Activated CD4-positive, alpha-beta T cell treated with anti-CD3 and anti-CD28 coated beads for 36 hours (primary cell): Measurements from ENCODE around the gene C19orf44. TPM values are rescaled to one million over a fixed set of nuclear protein-coding genes. Genes with fewer than 3 reads are reported as not detected.

ENCODE experiments used
- ATAC-seq: fragments of 200-7000 bp; cut with Tn5 transposase; one replicate; pipeline ENCODE4 v1.10.0; 2021; ENCODE audit warnings: mild to moderate bottlenecking, moderate library complexity
- CTCF ChIA-PET: fragments of 350-600 bp; sonication (Branson Sonifier 250); formaldehyde crosslinking; loops from one replicate; lab custom pipeline; 2021; ENCODE audit warnings: antibody characterized with exemption; lab: Charles Lee
- POLR2A ChIA-PET: fragments of 350-600 bp; sonication (Branson Sonifier 250); formaldehyde crosslinking; loops from one replicate; lab custom pipeline; 2021; ENCODE audit warnings: antibody characterized with exemption, inconsistent platforms; lab: Charles Lee
- DNase-seq: peaks from one replicate; pipeline ENCODE4 v3.0.0-alpha.2; 2020
- H3K27ac Mint-ChIP-seq: one replicate; pipeline ENCODE4 v1.8.0; 2021; ENCODE audit warnings: mixed read lengths
- H3K27me3 Mint-ChIP-seq: one replicate; pipeline ENCODE4 v1.8.0; 2021; ENCODE audit warnings: mixed read lengths
- H3K36me3 Mint-ChIP-seq: one replicate; pipeline ENCODE4 v1.8.0; 2021; ENCODE audit warnings: low read depth, mixed read lengths
- H3K4me1 Mint-ChIP-seq: one replicate; pipeline ENCODE4 v1.8.0; 2021; ENCODE audit warnings: mixed read lengths
- H3K4me3 Mint-ChIP-seq: one replicate; pipeline ENCODE4 v1.8.0; 2021; ENCODE audit warnings: mild to moderate bottlenecking, moderate library complexity, mixed read lengths
- H3K9me3 Mint-ChIP-seq: one replicate; pipeline ENCODE4 v1.8.0; 2021; ENCODE audit warnings: low read depth, mixed read lengths
- intact Hi-C, 2 experiments: fragments of 100-400 bp; cut with DNase I in 1 of 2; cut with micrococcal nuclease in 1 of 2; formaldehyde crosslinking; loops; one replicate each; pipeline versions ENCODE4 v1.14.2 to v1.15.1; 2022 to 2024; cut with DNase I, micrococcal nuclease
- total RNA-seq, 2 experiments: library from RNA; stranded (reverse); gene quantifications; one replicate each; pipeline ENCODE4 v1.2.3, GENCODE V29; 2021

Gene C19orf44
- total RNA-seq, 2 experiments from 2014 or later = 2.9 to 4.0 TPM

DNA sequence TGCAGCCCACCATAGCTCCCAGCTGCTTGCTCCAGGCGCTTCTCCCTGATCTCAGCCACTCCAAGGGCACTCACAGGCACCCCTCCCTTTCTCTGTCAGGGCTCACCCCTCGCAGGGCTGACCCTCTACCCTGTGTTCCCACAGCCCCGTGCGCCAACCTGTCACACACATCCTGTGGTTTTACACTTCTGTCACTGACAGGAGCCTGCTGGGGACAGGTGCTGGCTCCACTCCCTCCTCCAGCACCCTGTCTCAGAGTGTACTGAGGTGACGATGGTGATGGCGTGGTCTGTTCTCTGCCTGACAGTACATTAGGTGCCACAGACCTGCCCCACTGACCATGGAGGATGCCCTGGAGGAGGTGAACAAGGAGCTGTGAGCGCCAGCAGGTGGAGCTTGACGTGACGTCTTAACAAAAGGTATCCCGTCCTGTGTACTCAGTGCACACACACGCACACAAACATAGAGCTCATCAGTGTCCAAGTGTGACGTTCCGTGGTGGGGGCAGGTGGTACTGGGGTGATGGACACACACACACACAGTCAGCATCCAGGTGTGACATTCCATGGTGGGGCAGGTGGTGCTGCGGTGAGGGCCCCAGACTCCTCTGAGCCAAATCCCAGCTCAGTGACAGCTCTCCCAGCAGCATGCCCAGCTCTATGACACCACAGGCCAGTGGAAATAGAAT is 20.9 kb downstream of the C19orf44 start:
- Mint-ChIP-seq H3K36me3 (peaks cover 36% of the 10 kb centered on the region), H3K4me1 (no peaks in the 10 kb centered on the region), H3K9me3 (no peaks in the 10 kb centered on the region), H3K4me3 (no peak overlapping the region), H3K27ac (no peak overlapping the region), H3K27me3 (no peaks in the 10 kb centered on the region)
- intact Hi-C loops = no loop called here
- ATAC-seq (no peak), DNase-seq (no peak)
- ChIA-PET CTCF (interaction anchor here (0.6 to 1.3 kb wide), 5 partner anchors 24 to 764 kb away, joined by 3 to 4 read pairs (median 3); no protein-coding TSS in a partner anchor), POLR2A (interaction anchor here (0.7 to 1.6 kb wide), 3 partner anchors 21 to 110 kb away, joined by 3 to 4 read pairs (median 3); partner anchors contain the start of genes C19orf44 and CALR3)

DNA sequence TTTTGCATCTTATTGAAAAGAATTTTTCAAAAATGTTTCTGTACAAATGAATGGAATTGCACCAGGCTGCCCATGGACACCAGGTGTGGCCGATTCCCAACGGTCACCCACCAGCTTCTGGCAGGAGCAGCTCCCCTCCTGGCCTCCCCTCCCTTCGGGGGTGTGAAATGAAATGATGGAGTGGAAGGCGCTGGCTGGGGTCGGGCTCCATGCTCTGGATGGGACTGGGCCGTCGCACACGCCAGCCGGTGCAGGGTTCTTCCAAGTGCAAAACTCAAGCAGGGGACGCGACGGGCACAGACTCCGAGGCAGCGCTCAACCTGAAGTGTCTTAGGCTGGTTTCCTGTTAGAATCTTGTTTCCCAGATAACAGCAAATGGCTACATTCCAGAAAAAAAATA is 21.9 kb downstream of the C19orf44 start:
- ATAC-seq (no peak), DNase-seq (no peak)
- Mint-ChIP-seq H3K27ac (no peak overlapping the region), H3K27me3 (no peaks in the 10 kb centered on the region), H3K4me3 (no peak overlapping the region), H3K36me3 (peaks cover 42% of the 10 kb centered on the region), H3K4me1 (no peaks in the 10 kb centered on the region), H3K9me3 (no peaks in the 10 kb centered on the region)
- CTCF ChIA-PET = interaction anchor here (1.3 kb wide), 1 partner anchor 76 kb away, joined by 4 read pairs; no protein-coding TSS in a partner anchor
- intact Hi-C loops = no loop called here
- POLR2A ChIA-PET = interaction anchor here (1.6 kb wide), 1 partner anchor 22 kb away, joined by 3 read pairs; the partner anchor contains the start of genes C19orf44 and CALR3

DNA sequence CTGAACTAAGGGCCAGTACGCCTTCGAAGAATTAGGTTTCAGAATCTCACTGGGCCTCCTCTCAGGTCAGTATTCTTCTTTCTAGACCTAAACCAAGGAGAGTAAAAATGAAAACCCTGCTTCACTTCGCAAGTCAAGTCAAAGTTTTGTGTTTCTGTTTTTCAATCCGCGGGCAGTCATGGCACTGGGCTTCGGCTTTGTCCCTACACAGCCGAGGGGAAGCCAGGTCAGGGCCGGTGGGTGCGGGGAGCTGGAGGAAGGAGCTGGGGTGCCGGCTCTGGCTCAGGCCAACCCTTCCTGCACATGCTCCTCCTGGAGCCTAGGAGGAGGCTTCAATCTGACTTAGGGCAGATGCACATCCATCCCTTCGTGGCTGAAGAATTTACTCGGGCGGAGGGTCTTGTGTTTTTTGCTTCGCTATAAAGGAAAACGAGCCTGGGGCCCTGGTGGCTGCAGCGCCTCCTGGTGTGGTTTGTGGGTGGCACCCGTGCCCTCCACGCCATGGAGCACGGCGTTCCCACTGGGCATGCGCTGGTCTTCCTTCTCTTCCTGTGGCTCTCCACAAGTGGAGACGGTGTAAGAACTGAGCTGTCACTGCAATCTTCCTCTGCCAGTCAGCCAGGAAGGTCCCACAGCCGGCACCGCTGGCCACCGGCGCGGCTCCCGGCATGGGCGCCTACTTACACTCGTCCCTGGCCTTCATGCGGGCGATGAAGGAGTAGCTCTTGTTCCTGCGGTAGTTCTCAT is 22.5 kb downstream of the C19orf44 start:
- peaks cover 47% of the 10 kb centered on the region for H3K36me3 Mint-ChIP-seq
- no peak overlapping the region for H3K4me3 Mint-ChIP-seq
- H3K9me3 Mint-ChIP-seq = no peaks in the 10 kb centered on the region
- intact Hi-C loops = no loop called here
- no peak for DNase-seq
- no peaks in the 10 kb centered on the region for H3K4me1 Mint-ChIP-seq
- ChIA-PET CTCF (interaction anchor here (0.7 kb wide), 1 partner anchor 126 kb away, joined by 3 read pairs; no protein-coding TSS in a partner anchor), POLR2A (interaction anchor here (1.6 kb wide), 1 partner anchor 23 kb away, joined by 3 read pairs; the partner anchor contains the start of genes C19orf44 and CALR3)
- no peak overlapping the region for H3K27ac Mint-ChIP-seq
- no peak for ATAC-seq
- no peaks in the 10 kb centered on the region for H3K27me3 Mint-ChIP-seq

DNA sequence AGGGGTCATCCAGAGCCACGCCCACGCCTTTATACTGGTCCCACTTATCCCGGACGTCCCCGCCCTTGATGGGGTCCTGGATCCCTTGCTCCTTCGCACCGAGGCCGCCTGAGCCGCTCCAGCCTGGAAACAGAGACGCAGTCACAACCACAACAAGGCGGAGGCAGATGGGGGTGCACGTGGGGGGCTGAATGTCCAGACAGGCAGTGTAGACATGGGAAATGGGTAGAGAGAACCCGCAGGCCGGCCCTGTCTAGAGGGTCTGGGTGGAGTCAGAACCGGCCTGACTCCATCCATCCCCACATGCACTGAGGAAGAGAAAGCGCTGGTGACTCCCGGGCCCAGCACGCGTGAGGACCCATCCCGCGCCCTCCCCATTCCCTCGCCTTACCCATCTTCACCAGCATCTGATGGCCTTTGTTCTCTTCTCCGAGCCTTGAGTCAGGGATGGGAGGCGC is 23.1 kb downstream of the C19orf44 start:
- H3K4me1 Mint-ChIP-seq = no peaks in the 10 kb centered on the region

DNA sequence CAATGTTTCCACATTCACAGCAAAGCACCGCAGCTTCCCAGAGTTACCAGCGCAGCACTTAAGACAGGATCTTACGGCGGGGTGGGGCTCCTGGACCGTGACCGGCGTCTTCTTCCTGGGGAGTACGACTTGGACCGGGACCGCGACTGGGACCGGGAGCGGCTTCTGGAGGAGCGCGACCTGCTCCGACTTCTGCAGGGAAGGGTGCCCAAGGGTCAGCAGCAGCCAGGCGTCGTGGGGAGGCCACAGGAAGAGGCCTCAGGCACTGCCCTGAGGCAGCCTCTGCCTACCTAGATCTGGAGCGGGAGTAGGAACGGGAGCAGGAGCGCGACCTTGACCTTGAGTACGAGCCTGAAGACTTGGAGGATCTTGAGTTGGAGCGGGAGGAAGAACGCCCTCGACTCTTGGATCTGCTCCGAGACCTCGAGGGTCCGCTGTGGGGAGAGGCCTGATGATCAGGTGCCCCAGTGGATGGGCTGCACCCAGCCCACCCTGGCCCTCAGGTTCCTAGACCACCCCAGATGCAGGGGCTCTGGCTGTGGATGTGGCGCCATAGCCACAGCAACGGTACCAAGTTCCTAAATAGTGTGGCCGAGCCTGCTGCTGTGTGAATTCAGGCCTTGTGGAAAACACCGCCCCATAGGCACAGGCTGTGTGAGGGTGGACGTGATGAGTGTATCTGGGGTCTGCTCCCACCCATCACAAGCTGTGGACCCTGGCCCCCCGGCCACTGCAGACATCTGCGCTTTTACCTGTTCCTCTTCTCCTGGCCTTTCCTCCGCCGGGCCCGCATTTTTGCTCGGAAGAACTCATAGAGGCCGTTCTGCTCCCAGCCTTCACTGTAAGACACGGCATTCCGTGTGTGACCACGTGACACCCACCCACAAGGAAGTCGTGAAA is 24.1 kb downstream of the C19orf44 start:
- POLR2A ChIA-PET = no interaction called here
- no peak overlapping the region for H3K27ac Mint-ChIP-seq

More for the DNA sequence above, 23.1 kb downstream of the C19orf44 start:
- H3K27ac Mint-ChIP-seq = no peak overlapping the region
- peaks cover 52% of the 10 kb centered on the region for H3K36me3 Mint-ChIP-seq
- no peaks in the 10 kb centered on the region for H3K27me3 Mint-ChIP-seq
- H3K9me3 Mint-ChIP-seq = no peaks in the 10 kb centered on the region
- ChIA-PET POLR2A (no interaction called here), CTCF (interaction anchor here (0.6 to 0.7 kb wide), 2 partner anchors 125 to 757 kb away, joined by 3 read pairs; no protein-coding TSS in a partner anchor)
- ATAC-seq (no peak), DNase-seq (no peak)
- no peak overlapping the region for H3K4me3 Mint-ChIP-seq
- intact Hi-C loops = no loop called here

DNA sequence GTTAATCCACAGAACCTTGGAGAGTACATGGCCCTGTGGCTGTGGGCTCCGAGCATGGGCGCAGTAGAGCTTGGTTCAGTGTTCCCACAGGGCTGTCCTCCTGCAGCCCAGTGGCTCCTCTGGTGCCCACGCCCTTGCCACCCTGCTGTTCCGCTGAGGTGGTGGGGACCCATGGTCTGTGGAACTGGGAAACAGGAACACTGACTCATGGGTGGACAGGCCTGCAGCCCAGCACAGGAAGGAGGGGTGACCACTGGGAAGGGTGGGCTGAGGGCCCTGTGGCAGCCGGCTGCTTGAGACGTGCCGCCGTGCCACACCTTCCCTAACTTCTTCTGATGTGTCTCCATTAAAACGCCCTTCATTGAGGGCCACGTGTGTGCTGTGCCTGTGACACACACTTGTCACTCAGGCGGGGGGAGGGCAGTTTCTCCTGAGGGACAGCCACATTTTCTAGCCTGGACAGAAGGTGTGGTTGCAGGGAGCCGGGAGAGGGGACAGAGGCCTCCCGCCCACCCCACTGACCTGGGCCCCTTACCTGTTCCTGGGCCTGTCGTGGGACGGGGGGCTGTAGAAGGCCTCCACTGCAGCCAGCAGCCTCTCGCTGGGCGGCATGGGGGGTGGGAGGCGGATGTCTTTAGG is 24.9 kb downstream of the C19orf44 start:
- H3K4me3 Mint-ChIP-seq = no peak overlapping the region
- POLR2A ChIA-PET = no interaction called here
- ATAC-seq = no peak
- intact Hi-C loops = no loop called here
- H3K36me3 Mint-ChIP-seq = peaks cover 55% of the 10 kb centered on the region
- H3K27me3 Mint-ChIP-seq = no peaks in the 10 kb centered on the region
- no peaks in the 10 kb centered on the region for H3K4me1 Mint-ChIP-seq
- DNase-seq = no peak
- no peaks in the 10 kb centered on the region for H3K9me3 Mint-ChIP-seq
- H3K27ac Mint-ChIP-seq = no peak overlapping the region
- CTCF ChIA-PET = no interaction called here

More for the DNA sequence above, 24.1 kb downstream of the C19orf44 start:
- H3K9me3 Mint-ChIP-seq = no peaks in the 10 kb centered on the region
- peaks cover 53% of the 10 kb centered on the region for H3K36me3 Mint-ChIP-seq
- ATAC-seq = no peak
- CTCF ChIA-PET = interaction anchor here (0.6 kb wide), 1 partner anchor 756 kb away, joined by 3 read pairs; no protein-coding TSS in a partner anchor
- no peak for DNase-seq
- no peaks in the 10 kb centered on the region for H3K4me1 Mint-ChIP-seq
- intact Hi-C loops = no loop called here
- no peaks in the 10 kb centered on the region for H3K27me3 Mint-ChIP-seq
- H3K4me3 Mint-ChIP-seq = no peak overlapping the region

DNA sequence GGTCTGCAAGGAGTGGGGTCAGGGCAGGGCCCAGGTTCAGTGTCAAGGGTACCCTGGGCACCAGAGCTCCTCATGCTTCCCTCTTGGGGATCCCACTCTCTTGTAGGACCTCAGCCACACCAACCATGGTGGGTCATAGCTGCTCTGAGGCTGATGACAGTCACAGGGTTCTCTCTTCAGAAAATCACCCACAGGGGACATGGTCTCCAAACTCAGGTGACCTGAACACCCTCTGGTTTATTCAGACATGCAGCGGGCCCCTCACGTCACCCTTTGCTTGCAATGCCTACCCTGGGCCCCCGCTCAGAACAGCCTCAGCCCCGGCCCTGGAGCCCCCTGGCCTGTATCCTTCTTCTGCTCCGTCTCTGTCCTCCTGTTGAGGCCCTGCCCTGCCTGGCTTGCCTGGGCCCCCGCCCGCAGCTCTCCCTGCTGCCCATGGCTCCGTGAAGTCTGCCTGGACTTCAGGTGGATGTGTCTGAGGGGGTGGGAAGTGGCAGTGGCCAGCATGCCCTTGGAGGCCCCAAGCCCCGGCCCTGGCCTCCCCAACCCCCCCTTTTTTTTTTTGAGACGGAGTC is 25.6 kb downstream of the C19orf44 start:
- ChIA-PET CTCF (no interaction called here), POLR2A (no interaction called here)
- H3K36me3 Mint-ChIP-seq = peaks cover 57% of the 10 kb centered on the region
- no peaks in the 10 kb centered on the region for H3K27me3 Mint-ChIP-seq
- no peak overlapping the region for H3K27ac Mint-ChIP-seq
- intact Hi-C loops = no loop called here
- no peaks in the 10 kb centered on the region for H3K4me1 Mint-ChIP-seq
- no peak for DNase-seq
- no peak overlapping the region for H3K4me3 Mint-ChIP-seq
- H3K9me3 Mint-ChIP-seq = no peaks in the 10 kb centered on the region
- ATAC-seq = no peak

DNA sequence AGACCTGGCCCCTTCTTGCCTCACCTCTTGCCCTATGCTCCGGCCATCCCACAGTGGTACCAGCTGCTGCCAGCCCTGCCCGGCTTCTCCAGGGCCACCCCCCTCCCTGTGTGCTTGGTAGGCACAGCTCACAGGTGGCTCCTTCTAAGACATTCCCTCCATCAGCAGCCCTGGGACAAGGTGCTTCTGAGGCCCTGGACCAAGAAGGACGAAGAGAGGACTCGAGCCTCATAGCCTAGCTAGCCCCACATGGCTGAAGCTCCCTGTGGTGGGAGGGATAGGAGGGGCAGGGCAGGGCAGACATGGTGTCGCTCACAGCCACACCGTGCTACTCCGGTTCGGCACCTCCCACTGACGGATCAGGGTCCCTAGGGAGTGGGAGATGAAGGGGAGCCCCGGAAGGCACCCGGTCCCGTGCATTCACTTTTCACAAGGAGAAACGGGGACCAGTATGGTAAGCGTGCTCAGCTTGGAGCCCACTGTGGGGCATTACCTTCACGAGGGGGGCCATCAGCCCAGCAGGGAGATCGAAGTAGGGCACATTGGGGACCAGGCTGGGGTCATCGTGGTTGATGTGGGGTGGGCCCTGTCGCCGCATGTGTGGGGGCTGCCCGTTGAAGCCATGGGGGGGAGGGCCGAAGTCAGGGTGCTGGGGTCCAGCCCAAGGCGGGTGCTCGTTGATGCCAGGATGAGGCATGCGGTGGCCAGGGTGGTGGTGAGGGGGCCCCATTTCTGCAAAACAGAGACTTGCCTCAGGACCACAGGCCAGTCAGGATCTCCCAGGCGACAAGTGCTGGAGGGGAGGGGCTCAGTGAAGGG is 26.6 kb downstream of the C19orf44 start:
- ChIA-PET POLR2A (no interaction called here), CTCF (no interaction called here)
- Mint-ChIP-seq H3K4me3 (no peak overlapping the region), H3K4me1 (no peaks in the 10 kb centered on the region), H3K36me3 (peaks cover 57% of the 10 kb centered on the region), H3K9me3 (no peaks in the 10 kb centered on the region), H3K27ac (no peak overlapping the region), H3K27me3 (no peaks in the 10 kb centered on the region)
- intact Hi-C loops = no loop called here
- no peak for DNase-seq
- no peak for ATAC-seq

DNA sequence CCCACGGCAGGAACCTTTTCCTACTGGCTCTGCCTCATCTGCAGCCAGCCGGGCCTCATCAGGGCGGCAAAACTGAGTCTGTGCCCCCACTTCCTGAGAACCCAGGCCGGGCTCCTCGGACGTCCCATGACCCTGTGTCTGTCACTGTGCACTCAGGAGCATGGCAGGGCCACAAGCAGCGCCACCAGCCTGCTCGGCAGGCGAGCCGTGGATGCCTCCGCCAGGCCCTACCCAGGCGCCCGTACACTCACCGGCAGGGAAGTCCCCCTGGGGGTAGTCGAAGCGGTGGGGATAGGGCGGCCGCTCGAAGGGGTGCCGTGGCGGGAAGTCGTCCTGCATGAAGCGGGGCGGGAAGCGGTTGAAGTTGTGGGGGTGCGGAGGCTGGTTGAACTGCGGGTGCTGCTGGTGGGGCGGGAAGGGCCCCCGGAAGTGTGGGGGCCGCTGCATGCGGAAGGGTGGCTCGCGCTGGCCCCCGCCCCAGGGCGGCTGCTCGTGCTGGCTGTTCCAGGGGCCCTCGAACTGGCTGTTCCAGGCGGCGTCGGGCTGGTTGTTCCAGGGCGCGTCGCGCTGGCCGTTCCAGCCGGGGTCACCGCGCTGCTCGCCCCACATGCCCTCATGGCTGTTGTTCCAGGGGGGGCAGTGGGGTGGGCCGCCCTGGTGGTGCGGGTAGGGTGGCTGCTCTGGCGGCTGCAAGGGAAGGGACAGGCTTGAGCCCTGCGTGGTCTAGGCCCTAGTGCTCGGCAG is 29.0 kb downstream of the C19orf44 start:
- ATAC-seq = no peak
- H3K36me3 Mint-ChIP-seq = peaks cover 53% of the 10 kb centered on the region
- intact Hi-C loops = loop anchor here in 1 of 2 experiments (5.0 kb wide), 1 partner anchor 197 kb away; no protein-coding TSS in a partner anchor
- H3K27me3 Mint-ChIP-seq = no peaks in the 10 kb centered on the region
- ChIA-PET POLR2A (no interaction called here), CTCF (no interaction called here)
- H3K4me3 Mint-ChIP-seq = no peak overlapping the region
- no peak overlapping the region for H3K27ac Mint-ChIP-seq
- no peaks in the 10 kb centered on the region for H3K4me1 Mint-ChIP-seq
- DNase-seq = no peak
- H3K9me3 Mint-ChIP-seq = no peaks in the 10 kb centered on the region
